GM19043 (cell line): ENCODE data around the gene CPAMD8.

Source experiments
- ATAC-seq: cut with Tn5 transposase; IDR thresholded peaks from one replicate; pipeline ENCODE4 v1.9.1; 2021; ENCODE audit warnings: low read depth; ENCODE audit not compliant: unreplicated experiment

CPAMD8 gene

DNA sequence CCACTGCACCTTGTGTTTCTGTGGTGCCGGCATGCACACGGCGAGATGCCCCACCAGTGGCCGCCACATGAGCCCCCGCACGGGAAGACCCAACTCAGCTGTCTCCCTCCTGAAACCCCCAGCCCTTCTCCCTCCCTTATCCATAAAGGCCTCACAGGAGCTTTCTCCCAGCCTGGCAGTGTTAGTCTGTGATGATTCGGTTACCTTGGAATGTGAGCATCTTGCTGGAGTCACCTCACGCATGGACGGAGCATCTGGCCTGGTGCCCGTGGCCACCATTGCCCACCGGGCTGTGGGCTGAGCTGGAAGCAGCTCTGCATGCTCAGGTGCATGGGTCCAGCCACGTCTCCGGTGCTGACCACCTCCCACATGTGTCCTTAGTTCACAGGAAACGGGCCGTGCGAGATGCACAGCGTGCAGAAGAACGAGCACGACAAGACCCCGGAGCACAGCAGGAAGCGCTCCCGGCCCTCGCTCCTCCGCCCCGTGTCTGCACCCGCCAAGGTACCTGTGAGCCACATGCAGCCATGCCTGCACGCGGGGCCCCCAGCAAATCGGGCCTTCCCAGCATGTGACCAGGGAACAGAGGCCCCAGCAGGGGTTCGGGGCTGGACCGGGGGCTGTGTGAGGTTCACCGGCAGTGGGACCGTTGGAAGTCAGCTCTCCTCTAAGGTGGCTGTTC is 175.4 kb downstream of the CPAMD8 start:
- ATAC-seq: no peak

DNA sequence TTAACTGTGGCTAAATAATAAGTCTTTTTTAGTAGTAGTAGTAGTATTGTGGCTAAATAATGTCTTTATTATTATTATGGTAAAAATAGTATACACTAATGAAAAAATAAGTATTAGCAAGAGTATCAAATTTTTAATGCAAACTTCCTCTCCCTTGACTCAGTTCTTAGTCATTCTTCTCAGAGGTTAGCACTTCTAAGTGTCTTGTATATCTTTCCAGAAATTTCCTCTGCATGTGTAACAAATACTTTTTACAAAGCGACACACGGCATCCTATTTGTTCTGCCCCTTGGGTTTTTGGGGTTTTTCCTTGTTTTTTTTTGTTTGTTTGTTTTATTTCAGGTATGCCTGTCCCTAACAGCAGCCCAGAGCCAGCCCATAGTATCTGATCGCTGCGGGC is 176.5 kb downstream of the CPAMD8 start:
- ATAC-seq: no peak

DNA sequence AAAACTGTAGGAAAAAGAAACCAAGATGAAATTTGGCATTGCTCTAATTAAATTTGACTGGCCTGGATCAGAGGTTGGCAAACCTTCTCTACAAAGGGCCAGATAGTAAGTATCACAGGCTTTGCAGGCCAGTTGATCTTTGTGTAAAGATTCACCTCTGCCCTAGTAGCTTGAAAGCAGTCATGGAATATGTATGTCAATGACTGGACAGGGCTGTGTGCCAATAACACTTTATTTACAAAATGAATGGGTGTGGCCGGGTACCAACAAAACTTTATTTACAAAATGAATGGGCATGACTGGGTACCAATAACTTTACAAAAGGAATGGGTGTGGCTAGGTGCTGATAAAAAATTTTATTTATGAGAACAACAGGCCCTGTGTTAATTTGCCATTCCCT is 177.4 kb downstream of the CPAMD8 start:
- ATAC-seq: no peak

DNA sequence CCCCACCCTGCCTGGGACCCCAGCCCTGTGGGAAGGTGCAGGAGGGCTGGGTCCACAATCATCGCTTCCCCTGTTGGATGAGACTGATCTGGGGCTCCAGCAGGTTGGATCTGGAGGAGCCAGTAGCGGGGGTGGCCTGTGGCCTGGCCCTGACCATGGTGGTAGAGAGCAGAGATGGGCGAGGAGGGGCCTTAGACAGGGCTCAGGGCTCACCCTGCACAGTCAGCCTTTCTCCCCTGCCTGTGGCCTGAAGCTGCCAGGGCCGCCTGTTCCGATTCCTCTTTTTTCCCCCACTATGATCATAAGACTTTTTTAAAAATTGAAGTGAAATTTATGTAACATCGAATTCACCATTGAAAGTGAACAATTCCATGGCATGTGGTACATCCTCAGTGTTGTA is 179.2 kb downstream of the CPAMD8 start:
- no peak for ATAC-seq

DNA sequence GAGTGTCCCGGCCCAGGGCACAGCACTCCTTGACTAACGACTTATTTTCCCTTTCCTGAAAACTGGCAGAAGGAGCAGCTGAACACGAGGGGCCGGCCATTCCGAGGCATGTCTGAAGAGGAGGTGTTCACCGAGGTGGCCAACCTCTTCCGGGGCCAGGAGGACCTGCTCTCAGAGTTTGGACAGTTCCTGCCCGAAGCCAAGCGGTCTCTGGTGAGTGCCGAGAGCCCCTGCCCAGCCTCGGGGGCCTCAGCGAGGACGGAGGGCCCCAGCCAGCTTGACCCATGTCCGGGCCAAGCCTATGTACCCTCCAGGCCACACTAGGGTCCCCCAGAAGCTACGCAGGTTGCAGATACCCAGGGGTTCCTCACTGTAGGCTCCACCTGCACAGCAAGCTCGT is 179.7 kb downstream of the CPAMD8 start:
- ATAC-seq: no peak
